Peyer's patch (tissue), 4 donors: ENCODE data around the gene HSD17B12.

ENCODE experiments used
- POLR2A ChIP-seq, 2 donors: fragments of 450-650 bp; IDR thresholded peaks; one replicate each; pipeline ENCODE4 v1.5.1; 2017; ENCODE audit warnings: antibody characterized with exemption in 2 of 2, mild to moderate bottlenecking in 2 of 2, moderate library complexity in 2 of 2
- TF ChIP-seq, protein P1 (sequence below), 6 experiments: fragments of 450-650 bp in 4 of 6; fragments of 200-600 bp in 2 of 6; sonication (generic) in 1 of 6; IDR thresholded peaks; one replicate each; pipeline ENCODE4 v1.5.1; 2017 to 2019; ENCODE audit warnings: antibody characterized with exemption in 6 of 6, mild to moderate bottlenecking in 3 of 6, moderate library complexity in 1 of 6

- TF ChIP-seq, protein P1, sequence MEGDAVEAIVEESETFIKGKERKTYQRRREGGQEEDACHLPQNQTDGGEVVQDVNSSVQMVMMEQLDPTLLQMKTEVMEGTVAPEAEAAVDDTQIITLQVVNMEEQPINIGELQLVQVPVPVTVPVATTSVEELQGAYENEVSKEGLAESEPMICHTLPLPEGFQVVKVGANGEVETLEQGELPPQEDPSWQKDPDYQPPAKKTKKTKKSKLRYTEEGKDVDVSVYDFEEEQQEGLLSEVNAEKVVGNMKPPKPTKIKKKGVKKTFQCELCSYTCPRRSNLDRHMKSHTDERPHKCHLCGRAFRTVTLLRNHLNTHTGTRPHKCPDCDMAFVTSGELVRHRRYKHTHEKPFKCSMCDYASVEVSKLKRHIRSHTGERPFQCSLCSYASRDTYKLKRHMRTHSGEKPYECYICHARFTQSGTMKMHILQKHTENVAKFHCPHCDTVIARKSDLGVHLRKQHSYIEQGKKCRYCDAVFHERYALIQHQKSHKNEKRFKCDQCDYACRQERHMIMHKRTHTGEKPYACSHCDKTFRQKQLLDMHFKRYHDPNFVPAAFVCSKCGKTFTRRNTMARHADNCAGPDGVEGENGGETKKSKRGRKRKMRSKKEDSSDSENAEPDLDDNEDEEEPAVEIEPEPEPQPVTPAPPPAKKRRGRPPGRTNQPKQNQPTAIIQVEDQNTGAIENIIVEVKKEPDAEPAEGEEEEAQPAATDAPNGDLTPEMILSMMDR (IDR thresholded peaks at IDR 0.05) = no peak
- TF ChIP-seq POLR2A (IDR thresholded peaks at IDR 0.05) = no peak
Measured at GRCh38 chr11:43905813-43906241, 225.3 kb downstream of the HSD17B12 start.
